Esophagus muscularis mucosa (tissue), 3 donors: ENCODE measurements around the gene SETD7.

Experiments
- POLR2A ChIP-seq: fragments of 450-650 bp; IDR thresholded peaks from one replicate; pipeline ENCODE4 v1.6.1; 2017; ENCODE audit warnings: antibody characterized with exemption, moderate library complexity, mild to moderate bottlenecking, low read depth
- POLR2AphosphoS5 ChIP-seq, 2 donors: sonication (generic); formaldehyde crosslinking; IDR thresholded peaks; one replicate each; pipeline ENCODE4 v1.6.1; 2017; ENCODE audit warnings: antibody characterized with exemption in 2 of 2
- TF ChIP-seq, protein P1 (sequence below), 3 experiments: fragments of 200-600 bp in 2 of 3; fragments of 450-650 bp in 1 of 3; sonication (generic) in 2 of 3; IDR thresholded peaks; one replicate each; pipeline ENCODE4 v1.5.1; 2017 to 2019; ENCODE audit warnings: antibody characterized with exemption in 3 of 3, mild to moderate bottlenecking in 2 of 3, moderate library complexity in 1 of 3

GRCh38 chr4:139489638-139490037, 66.4 kb downstream of the SETD7 start:
- TF ChIP-seq, protein P1, sequence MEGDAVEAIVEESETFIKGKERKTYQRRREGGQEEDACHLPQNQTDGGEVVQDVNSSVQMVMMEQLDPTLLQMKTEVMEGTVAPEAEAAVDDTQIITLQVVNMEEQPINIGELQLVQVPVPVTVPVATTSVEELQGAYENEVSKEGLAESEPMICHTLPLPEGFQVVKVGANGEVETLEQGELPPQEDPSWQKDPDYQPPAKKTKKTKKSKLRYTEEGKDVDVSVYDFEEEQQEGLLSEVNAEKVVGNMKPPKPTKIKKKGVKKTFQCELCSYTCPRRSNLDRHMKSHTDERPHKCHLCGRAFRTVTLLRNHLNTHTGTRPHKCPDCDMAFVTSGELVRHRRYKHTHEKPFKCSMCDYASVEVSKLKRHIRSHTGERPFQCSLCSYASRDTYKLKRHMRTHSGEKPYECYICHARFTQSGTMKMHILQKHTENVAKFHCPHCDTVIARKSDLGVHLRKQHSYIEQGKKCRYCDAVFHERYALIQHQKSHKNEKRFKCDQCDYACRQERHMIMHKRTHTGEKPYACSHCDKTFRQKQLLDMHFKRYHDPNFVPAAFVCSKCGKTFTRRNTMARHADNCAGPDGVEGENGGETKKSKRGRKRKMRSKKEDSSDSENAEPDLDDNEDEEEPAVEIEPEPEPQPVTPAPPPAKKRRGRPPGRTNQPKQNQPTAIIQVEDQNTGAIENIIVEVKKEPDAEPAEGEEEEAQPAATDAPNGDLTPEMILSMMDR (IDR thresholded peaks at IDR 0.05) = no peak
- TF ChIP-seq POLR2AphosphoS5 (IDR thresholded peaks at IDR 0.05) (no peak), POLR2A (no peak)
